NCI-H526 treated with DMSO at 0.1 percent for 48 hours (cell line): ENCODE data around the gene CCDC69.
"Not testable (repeated sequence)": the region's sequence is repeated elsewhere in the genome, so short reads cannot be mapped to it uniquely, and the experiment has no call there.

Source experiments
- DNase-seq: peaks from one replicate; lab custom pipeline; 2025; lab: John Stamatoyannopoulos, UW

The CCDC69 gene

DNA sequence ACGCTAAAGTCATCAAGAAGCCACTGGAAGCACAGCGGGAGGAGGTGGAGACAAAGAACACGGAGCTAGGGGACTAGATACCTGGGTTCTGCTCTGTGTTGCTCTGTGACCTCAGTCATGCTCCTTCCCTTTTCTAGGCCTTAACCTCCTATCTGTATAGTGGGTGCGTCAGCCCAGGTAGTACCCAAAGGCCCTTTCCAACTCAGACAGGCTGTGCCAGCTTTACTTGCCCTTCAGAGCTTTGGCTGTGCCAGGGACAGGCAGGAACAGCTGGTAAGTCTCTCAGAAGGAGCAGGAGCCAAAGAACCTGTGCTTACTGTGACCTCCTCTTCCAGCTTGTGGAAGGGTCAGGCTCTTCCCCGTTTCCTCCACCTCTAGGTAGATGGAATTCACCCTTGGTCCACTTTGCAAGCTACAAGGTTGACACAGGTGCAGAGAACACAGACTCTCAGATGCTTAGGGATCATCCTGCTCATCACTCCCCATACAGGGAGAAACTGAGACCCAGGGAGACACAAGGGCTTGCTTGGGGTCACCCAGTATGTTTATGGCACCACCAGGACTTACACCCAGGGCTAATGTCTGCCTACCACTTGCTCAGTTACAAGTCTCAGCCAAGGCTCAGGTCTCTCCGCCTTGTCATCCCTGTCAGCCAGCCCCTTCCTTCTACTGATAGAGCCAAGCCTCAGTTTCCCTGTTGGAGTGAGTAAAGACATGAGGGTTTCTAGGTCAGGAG lies 1.7 kb downstream of the CCDC69 start:
- no peak for DNase-seq

DNA sequence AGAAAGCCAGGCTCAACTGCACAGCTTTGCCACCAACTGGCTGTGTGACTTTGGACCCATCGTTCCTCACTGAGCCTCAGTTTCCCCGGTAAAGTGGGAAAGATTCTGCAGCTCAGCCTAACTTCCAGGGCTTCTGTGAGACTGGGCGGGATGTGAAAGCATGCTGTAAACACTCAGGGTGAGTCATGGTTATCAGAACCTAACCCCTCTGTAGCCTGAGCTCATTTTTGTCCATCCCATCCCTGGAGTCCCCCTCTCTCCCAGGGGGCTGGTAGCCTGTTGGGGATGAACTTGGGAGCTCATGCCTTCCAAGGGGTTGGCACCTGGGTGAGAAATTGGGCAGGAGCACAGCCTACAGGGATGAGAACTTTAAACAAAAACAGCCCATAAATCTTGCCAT lies 2.3 kb downstream of the CCDC69 start:
- DNase-seq = no peak

- no peak for DNase-seq
Measured at GRCh38 chr5:151219789-151220188, 4.1 kb downstream of the CCDC69 start.

- DNase-seq = no peak
Measured at GRCh38 chr5:151219138-151219537, 4.8 kb downstream of the CCDC69 start.

DNA sequence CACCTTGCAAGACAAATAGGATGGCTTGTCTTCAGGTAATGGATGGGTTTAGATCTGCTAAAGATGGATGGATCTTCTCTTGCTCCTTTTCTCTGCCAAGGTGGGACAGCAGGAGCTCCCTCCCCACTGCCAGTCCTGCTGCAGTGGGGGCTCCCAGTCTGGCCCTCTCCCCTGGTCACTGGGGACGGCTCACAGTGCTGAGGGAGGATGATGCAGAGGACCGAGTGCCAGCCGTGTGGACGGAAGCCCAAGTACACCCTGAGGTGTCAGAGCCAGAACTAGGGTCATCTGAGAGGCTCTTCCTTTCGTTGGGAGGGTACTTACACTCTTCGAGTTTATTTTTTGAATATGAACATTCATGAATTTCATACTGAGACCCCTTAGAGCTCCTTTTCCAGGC lies 5.7 kb downstream of the CCDC69 start:
- no peak for DNase-seq

GRCh38 chr5:151216781-151217180 lies 7.1 kb downstream of the CCDC69 start:
- no peak for DNase-seq

GRCh38 chr5:151215546-151215880 lies 8.4 kb downstream of the CCDC69 start:
- no peak for DNase-seq

DNA sequence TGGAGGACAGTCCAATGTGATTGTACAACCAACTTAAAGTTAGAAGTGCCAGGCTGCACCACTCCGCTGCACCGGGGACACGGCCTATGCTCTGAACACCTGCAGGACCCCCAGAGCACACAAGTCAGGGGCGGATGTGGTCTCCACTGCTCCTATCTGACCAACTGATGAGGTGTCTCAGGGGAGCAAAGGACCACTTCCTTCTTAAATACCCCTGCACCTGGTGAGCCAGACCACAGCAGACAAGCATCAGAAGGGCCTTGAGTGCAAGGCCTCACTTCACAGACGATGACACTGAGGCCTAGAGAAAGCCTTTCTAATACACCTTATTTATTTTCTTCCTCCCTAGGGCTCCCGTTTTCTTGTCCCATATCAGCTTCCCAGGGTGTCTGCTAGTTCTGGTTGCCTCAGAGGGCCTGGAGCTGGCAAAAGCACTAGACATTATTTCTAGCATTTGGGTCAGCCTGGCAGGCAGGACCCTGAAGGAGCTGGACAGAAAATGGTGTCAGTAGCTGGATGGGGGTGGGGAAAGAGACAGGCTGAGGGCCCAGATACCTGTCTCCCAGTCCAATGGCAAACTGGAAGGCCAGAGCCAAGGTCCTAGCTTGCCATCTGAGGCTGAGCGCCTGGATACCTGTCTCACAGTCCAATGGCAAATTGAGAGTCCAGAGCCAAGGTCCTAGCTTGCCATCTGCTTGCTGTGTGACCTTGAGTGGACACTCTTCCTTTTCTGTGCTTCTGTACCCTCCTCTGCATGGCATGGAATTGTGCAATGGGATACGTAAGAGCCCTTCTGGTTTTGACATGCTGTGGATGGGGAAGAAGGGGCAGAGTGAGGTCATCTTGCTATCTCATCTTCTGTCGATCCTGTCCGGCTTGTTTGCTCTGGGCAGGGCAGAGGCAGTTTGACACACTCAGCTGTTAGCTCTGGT lies 9.0 kb downstream of the CCDC69 start:
- no peak for DNase-seq

GRCh38 chr5:151213803-151214613 lies 9.9 kb downstream of the CCDC69 start:
- DNase-seq = no peak

GRCh38 chr5:151212406-151212798 lies 11.5 kb downstream of the CCDC69 start:
- no peak for DNase-seq

- no peak for DNase-seq
Measured at GRCh38 chr5:151208481-151208914, 15.4 kb downstream of the CCDC69 start.

- DNase-seq = no peak
Measured at GRCh38 chr5:151205411-151205810, 18.5 kb downstream of the CCDC69 start.

DNA sequence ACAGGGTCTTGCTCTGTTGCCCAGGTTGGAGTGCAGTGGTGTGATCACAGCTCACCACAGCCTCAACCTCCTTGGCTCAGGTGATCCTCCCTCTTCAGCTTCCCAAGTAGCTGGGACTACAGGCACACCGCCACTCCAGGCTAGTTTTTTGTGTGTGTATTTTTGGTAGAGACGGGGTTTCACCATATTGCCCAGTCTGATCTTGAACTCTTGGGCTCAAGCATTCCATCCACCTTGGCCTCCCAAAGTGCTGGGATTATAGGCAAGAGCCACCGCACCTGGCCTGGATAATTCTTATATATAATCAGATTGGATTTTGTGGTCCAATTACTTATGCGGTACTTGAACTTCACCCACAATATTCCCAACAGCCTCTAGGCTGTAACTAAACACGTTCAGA lies 19.8 kb downstream of the CCDC69 start:
- DNase-seq = no peak

- DNase-seq = no peak
Measured at GRCh38 chr5:151202381-151203139, 21.3 kb downstream of the CCDC69 start.

DNA sequence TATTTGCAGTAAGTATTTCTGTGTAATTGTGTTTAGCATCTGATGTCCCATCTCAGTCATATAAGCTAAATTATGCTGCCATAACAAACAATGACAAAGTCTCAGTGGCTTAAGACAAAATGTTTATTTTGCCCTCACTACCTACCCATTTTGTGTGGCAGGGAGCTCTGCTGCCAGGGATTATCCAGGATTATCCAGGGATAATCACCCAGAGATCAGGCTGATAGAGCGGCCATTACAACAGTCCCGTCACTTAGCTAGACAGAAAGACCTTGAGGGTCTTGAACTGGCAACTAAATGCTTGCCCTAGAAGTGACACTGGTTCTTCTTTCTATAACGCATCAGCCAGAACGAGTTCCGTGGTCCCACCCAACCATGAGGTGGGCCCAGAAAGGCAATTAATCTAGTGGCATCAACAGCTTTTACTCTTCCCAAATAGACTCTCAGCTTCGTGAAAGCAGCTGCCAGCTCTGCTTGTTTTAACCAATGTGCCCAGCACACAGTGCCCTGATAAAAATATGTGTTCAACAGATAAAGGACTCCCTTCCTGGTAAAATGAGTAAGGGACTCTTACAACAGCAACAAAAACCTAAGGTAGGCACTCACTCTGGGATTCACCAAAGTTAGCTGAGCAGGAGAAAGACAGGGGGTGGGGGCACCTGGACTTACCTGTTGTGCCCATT lies 22.8 kb downstream of the CCDC69 start:
- no peak for DNase-seq

DNA sequence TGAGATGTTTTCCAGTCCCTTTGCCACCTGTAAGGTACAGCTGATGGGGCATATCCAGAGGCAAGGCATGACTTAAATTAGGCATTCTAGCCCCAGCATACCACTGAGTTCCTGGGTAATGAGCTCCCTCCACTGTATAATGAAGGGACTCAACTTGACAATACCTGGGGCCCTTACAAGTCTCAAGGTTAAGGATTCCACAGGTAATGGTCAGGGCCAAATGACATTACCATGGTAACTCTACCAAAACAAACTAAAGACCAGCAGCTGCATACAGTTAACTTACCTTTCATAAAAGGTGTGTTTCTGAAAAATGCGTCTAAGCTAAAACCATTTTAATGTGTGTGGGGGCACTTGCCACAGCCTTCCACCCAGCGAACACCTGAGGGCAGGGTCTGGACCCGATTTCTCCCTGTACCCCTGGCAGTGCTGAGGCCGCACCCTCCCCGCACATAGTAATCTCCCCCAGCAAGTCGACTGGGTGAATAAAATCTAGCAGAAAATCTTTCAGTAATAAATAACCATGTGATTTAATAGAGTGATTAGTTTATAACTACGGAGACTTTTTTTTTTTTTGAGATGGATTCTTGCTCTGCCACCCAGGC lies 24.2 kb downstream of the CCDC69 start:
- DNase-seq = no peak

DNA sequence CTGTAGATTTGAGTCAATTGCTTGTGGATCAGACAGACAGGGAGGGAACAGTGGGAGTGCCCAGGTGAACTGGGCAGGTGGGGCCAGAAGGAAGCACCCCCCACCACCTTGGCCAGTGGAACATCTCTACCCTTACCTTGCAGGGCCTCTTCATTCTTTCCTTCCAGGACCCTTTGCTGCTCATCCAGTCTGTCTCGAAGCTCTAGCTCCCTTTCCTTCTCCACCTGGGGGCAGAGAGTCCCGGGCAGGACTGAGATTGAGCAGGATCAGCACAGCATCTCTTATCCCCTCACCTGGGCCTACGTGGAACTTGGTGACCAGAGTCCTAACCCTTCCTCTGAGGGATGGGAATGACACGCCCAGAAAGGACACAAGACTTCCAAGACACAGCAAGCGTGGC lies 25.0 kb downstream of the CCDC69 start:
- no peak for DNase-seq

DNA sequence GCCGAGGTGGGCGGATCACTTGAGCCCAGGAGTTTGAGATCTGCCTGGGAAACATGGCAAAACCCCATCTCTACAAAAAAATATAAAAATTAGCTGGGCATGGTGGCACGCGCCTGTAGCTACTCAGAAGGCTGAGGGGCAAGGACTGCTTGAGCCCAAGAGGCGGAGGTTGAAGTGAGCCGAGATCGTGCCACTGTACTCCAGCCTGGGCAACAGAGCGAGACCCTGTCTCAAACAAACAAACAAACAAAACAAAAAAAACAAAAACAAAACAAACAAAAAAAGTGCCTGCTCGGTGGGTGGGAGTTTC lies 26.6 kb downstream of the CCDC69 start:
- not testable (repeated sequence) for DNase-seq

DNA sequence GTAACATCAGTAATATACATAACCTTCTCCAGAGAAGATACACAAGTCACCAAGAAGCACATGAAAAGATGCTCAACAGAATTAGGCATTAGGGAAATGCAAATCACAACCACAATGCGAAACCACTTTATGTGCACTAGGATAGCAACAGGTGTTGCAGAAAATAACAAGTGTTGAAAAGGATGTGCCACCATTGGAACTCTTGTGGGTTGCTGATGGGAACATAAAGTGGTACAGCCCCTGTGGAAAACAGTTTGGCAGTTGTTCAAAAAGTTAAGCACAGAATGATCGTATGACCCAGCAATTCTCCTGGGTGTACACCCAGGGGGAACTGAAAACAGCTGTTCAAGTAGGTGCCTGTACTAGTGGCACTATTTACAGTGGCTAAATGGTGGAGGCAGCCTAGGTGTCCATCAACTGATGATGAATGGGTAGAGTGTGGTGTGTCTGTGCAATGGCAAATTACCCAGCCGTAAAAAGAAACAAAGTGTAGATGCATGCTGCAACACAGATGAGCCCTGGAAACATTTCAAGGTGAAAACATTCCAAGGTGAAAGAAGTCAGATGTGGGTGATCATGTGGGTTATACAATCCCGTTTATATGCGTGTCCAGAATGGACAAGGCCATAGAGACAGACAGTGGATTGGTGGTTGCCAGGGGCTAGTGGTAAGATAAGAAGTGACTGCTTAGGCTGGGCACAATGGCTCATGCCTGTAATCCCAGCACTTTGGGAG lies 27.2 kb downstream of the CCDC69 start:
- DNase-seq = no peak

DNA sequence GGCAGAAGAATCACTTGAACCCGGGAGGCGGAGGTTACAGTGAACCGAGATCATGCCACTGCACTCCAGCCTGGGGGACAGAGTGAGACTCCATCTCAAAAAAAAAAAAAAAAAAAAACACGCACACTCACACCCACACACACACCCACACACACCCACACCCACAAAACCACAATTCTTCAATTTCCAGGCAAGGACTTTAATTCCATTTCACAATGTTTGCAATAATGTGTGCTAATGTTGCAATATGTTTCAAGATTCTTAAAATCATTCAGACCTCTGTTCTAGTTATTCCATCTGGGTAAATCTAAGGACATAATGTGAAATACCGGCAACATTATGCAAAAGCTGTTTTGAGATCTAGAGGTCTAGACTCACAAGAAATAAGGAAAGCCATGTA lies 28.3 kb downstream of the CCDC69 start:
- no peak for DNase-seq
